Adrenal gland (tissue), 12 donors: Measurements from ENCODE around the gene MACROD2. TPM values are rescaled to one million over a fixed set of nuclear protein-coding genes. Genes with fewer than 3 reads are reported as not detected.

Source experiments
- DNase-seq, 7 donors: peaks; one replicate each; pipeline ENCODE4 v3.0.0-alpha.2; 2019 to 2020
- H3K27ac ChIP-seq, 5 donors: fragments of 200-600 bp; sonication (generic) in 4 of 5; 1 replicate in 3 of 5; 2 replicates in 2 of 5; pipeline versions ENCODE4 v1.5.1 to v1.8.0; 2016 to 2020; ENCODE audit warnings: mild to moderate bottlenecking in 1 of 5
- H3K27me3 ChIP-seq: fragments of 200-600 bp; 2 replicates; pipeline ENCODE4 v1.8.0; 2021
- H3K36me3 ChIP-seq, 2 donors: fragments of 200-600 bp; replicated peaks in 1 of 2; 1 replicate in 1 of 2; 2 replicates in 1 of 2; pipeline versions ENCODE4 v1.5.1 to v1.8.0; 2018 to 2022
- H3K4me1 ChIP-seq, 2 donors: fragments of 200-600 bp; replicated peaks in 1 of 2; 1 replicate in 1 of 2; 2 replicates in 1 of 2; pipeline versions ENCODE4 v1.5.1 to v1.8.0; 2018 to 2021
- H3K4me3 ChIP-seq, 4 donors: fragments of 200-600 bp; sonication (generic) in 3 of 4; one replicate each; pipeline ENCODE4 v1.5.1; 2016 to 2018
- H3K9me3 ChIP-seq, 3 donors: fragments of 200-600 bp; sonication (generic) in 1 of 3; replicated peaks in 1 of 3; 1 replicate in 2 of 3; 2 replicates in 1 of 3; pipeline versions ENCODE4 v1.5.1 to v1.8.0; 2016 to 2021
- POLR2A ChIP-seq, 2 donors: fragments of 450-650 bp; IDR thresholded peaks; one replicate each; pipeline ENCODE4 v1.6.1; 2017; ENCODE audit warnings: antibody characterized with exemption in 2 of 2, mild to moderate bottlenecking in 2 of 2, moderate library complexity in 1 of 2
- WGBS, 4 donors: extraction: QIAGEN DNeasy Blood & Tissue Kit in 2 of 4; methylation state at CpG; one replicate each; pipeline versions ENCODE4 v1.1.5 to v1.1.7; 2013 to 2017; 5-methylcytosine and 5-hydroxymethylcytosine counted together
- intact Hi-C, 2 donors: fragments of 100-400 bp; cut with DNase I; formaldehyde crosslinking; loops; one replicate each; pipeline versions ENCODE4 v1.14.1 to v1.15.0; 2022 to 2023
- polyA plus RNA-seq, 3 donors: library from polyadenylated mRNA; stranded (reverse); fragments of 200-250 nt in 2 of 3; fragments of 350-450 nt in 1 of 3; fragmentation: Illumina TruSeq in 1 of 3; extraction: RNeasy Lipid Tissue Mini Kit (QIAGEN cat#74804) in 1 of 3; gene quantifications; one replicate each; pipeline ENCODE4 v1.2.3, GENCODE V29; 2013 to 2014
- total RNA-seq, 9 donors: library from RNA; depleted of rRNA in 4 of 9; stranded (reverse); fragments of >200 nt in 4 of 9; fragments of 120-200 nt in 1 of 9; fragmentation: NEBNext Ultra II Directional in 1 of 9; extraction: Animal tissue kit (Norgen Biotek cat#: 25700) in 1 of 9; gene quantifications; one replicate each; pipeline versions ENCODE4 v1.1.0 to v1.2.4, GENCODE V29; 2013 to 2023
- TF ChIP-seq, protein P1 (sequence below), 6 experiments: fragments of 450-650 bp in 4 of 6; fragments of 200-600 bp in 2 of 6; sonication (generic) in 1 of 6; IDR thresholded peaks; 1 replicate in 5 of 6; 2 replicates in 1 of 6; pipeline versions ENCODE4 v1.5.1 to v1.8.0; 2016 to 2021; ENCODE audit warnings: antibody characterized with exemption in 6 of 6, mild to moderate bottlenecking in 2 of 6, moderate library complexity in 1 of 6
- donor health status: healthy with polysubstance abuse.
- donor health status: Bipolar disorder and iron deficiency.
- donor health status: DM: yes; HTN: yes; CAD: no.
- donor health status: DM: no; HTN: no; CAD: no.
- donor health status: DM: no; HTN: no; CAD: no.
- donor health status: DM: yes; HTN: yes; CAD: no.

Gene MACROD2
- total and polyA plus RNA-seq, 12 donors = 1.1 to 21.2 (median 6.4) TPM

DNA sequence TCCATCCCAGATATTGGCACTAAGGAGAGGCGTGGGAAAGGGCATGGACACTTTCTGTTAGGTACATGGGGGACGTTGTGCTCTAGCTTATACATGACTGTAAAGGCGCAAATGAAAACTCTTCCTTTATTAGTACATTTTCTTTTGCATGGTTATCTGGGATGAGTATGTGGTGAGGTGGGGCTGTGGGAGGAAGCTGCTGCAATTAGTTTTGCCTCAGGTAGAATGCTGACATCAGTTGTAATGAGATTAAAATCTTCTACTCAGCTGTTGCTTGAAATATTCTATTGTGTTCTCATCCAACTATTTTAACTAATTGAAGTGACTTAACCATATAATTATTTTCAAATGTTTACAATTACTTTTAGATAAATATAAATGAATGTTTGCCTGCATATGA, 560.4 kb downstream of the MACROD2 start:
- 87 to 92% (median 91%) methylated on average over 3 of the region's 3 CpGs for WGBS, 4 donors
- H3K4me3 ChIP-seq = no peak overlapping the region
- no peaks in the 10 kb centered on the region for H3K4me1 ChIP-seq

DNA sequence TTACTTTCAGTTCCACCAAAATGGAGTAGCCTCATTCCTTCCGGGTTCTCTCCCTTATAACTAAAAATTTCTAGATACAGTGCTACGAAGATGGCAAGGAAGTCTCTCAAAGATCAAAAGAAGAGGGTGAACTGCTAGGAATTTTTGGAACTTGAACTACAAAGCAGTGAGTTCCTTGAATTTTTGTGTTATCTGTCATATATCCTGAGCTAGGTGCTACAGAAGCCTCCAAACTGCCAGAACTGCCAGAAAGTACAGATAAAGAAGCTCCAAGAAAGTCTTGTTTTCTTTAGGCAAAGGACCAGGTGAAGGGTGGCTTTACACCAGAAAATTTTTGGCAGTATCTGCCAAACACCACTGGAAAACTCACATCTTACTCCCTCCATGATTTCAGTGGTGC, 560.9 kb downstream of the MACROD2 start:
- no peaks in the 10 kb centered on the region for H3K4me1 ChIP-seq
- WGBS, 4 donors = 90 to 98% (median 92%) methylated on average over 2 of the region's 2 CpGs

More for the DNA sequence above, 560.4 kb downstream of the MACROD2 start:
- no peaks in the 10 kb centered on the region for H3K36me3 ChIP-seq
- no peaks in the 10 kb centered on the region for H3K27me3 ChIP-seq
- intact Hi-C loops = no loop called here
- DNase-seq = no peak
- no peaks in the 10 kb centered on the region for H3K9me3 ChIP-seq
- no peak overlapping the region for H3K27ac ChIP-seq
- no peak for TF ChIP-seq POLR2A (IDR thresholded peaks at IDR 0.05)
- TF ChIP-seq, protein P1, sequence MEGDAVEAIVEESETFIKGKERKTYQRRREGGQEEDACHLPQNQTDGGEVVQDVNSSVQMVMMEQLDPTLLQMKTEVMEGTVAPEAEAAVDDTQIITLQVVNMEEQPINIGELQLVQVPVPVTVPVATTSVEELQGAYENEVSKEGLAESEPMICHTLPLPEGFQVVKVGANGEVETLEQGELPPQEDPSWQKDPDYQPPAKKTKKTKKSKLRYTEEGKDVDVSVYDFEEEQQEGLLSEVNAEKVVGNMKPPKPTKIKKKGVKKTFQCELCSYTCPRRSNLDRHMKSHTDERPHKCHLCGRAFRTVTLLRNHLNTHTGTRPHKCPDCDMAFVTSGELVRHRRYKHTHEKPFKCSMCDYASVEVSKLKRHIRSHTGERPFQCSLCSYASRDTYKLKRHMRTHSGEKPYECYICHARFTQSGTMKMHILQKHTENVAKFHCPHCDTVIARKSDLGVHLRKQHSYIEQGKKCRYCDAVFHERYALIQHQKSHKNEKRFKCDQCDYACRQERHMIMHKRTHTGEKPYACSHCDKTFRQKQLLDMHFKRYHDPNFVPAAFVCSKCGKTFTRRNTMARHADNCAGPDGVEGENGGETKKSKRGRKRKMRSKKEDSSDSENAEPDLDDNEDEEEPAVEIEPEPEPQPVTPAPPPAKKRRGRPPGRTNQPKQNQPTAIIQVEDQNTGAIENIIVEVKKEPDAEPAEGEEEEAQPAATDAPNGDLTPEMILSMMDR (IDR thresholded peaks at IDR 0.05) = no peak

DNA sequence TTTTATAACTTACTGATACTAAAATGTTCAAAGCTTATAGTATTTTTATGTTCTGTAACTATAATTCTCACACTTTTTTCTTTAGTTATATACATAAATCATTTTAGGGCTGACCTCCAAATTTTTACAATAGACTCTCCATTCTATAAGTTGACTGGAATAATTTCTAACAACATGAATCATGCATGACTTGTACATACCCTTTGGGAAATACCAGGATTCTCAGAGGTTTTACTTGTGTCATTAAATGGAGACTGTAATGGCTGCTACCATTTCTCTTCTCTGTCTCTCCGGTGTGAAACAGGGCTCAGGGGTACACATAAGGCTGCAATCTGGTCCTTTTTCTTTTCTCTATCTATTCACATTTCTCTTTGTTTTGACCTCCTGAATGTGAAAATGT, 564.3 kb downstream of the MACROD2 start:
- intact Hi-C loops = no loop called here

More for the DNA sequence above, 560.9 kb downstream of the MACROD2 start:
- H3K27ac ChIP-seq = no peak overlapping the region
- no peaks in the 10 kb centered on the region for H3K9me3 ChIP-seq
- TF ChIP-seq, protein P1 (IDR thresholded peaks at IDR 0.05) = no peak
- TF ChIP-seq POLR2A (IDR thresholded peaks at IDR 0.05) = no peak
- no peak for DNase-seq
- no peaks in the 10 kb centered on the region for H3K27me3 ChIP-seq
- no peak overlapping the region for H3K4me3 ChIP-seq
- H3K36me3 ChIP-seq = no peaks in the 10 kb centered on the region
- intact Hi-C loops = no loop called here

DNA sequence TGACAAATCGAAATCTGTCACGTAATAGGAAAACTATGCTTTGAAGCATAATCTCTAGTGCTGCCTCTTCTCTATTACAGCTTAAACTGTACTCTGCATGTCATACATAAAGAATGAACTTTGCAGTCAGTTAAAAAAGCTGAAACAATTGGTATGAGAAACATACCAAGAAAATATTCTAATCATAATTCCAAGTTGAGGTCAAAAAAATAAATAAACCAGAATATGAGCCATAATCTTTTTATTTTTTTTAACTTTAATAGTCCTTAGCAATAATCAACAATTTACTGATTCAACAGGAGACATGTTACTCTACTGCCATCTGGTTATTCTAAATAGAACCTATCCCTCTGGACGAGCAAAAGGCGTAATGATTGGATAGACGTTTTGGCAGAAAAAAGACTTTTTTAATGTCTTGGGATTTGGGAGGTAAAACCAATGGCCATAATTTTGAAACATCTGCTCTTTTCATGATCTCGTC, 566.5 kb downstream of the MACROD2 start:
- DNase-seq = no peak
- H3K4me1 ChIP-seq = no peaks in the 10 kb centered on the region
- intact Hi-C loops = no loop called here

More for the DNA sequence above, 564.3 kb downstream of the MACROD2 start:
- Histone ChIP-seq H3K4me1 (no peaks in the 10 kb centered on the region), H3K27ac (no peak overlapping the region), H3K9me3 (no peaks in the 10 kb centered on the region), H3K4me3 (no peak overlapping the region), H3K36me3 (no peaks in the 10 kb centered on the region), H3K27me3 (no peaks in the 10 kb centered on the region)
- no peak for TF ChIP-seq POLR2A (IDR thresholded peaks at IDR 0.05)
- TF ChIP-seq, protein P1 (IDR thresholded peaks at IDR 0.05) = no peak
- 71 to 86% (median 75%) methylated on average over 1 of the region's 1 CpG for WGBS, 4 donors
- DNase-seq = no peak

More for the DNA sequence above, 566.5 kb downstream of the MACROD2 start:
- 69 to 79% (median 78%) methylated on average over 6 of the region's 6 CpGs for WGBS, 4 donors
- TF ChIP-seq, protein P1 (IDR thresholded peaks at IDR 0.05) = no peak
- no peak for TF ChIP-seq POLR2A (IDR thresholded peaks at IDR 0.05)
- Histone ChIP-seq H3K27me3 (no peaks in the 10 kb centered on the region), H3K27ac (no peak overlapping the region), H3K9me3 (no peaks in the 10 kb centered on the region), H3K4me3 (no peak overlapping the region), H3K36me3 (no peaks in the 10 kb centered on the region)
